ENCODE results near the gene SPAG7.
"Not testable (repeated sequence)": the region's sequence is repeated elsewhere in the genome, so short reads cannot be mapped to it uniquely, and the experiment has no call there.

The SPAG7 gene

GRCh38 chr17:4938069-4938491, 29.5 kb downstream of the SPAG7 start:
- DNase-seq (ENCODE audit: low read depth): no peak

DNA sequence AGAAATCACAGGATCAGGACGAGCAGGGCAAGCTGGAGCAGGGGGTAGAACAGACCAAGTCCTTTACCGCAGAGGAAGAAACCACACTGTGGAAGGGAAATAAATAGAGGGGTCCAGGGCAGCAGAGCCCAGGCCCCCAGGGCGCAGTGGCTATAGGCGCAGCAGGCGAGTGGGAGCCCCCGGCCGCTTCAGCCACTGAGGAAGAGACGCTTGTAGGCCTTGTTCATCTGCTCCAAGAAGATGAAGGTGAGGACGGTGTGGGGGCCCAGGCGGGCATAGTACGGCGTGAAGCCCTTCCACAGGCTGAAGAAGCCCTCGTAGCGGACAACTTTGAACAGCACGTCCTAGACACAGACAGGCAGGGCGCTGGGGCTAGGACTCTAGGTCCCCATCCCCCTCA, 30.1 kb downstream of the SPAG7 start:
- DNase-seq (ENCODE audit: low read depth): no peak

DNA sequence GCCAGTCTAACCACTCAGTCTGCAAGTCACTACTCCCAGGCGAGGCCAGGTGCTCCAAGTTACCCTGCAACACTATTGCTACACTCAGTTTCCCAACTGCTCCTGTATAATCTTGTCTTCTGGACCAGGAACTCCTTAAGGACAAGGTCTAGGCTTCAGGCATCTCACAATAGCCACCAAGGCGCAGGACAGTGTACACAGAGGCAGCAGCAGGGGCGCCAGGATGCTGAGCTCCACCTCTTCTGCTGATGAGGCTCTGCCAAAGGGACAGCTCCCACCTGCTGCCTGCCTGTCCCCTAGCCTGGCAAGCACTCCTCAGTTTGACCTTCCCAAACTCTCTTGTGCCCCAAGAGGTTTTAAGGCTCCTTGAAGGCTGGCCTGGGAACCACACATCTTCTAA, 31.2 kb downstream of the SPAG7 start:
- no peak for DNase-seq (ENCODE audit: low read depth)

GRCh38 chr17:4935650-4936049, 32.0 kb downstream of the SPAG7 start:
- DNase-seq (ENCODE audit: low read depth): no peak

DNA sequence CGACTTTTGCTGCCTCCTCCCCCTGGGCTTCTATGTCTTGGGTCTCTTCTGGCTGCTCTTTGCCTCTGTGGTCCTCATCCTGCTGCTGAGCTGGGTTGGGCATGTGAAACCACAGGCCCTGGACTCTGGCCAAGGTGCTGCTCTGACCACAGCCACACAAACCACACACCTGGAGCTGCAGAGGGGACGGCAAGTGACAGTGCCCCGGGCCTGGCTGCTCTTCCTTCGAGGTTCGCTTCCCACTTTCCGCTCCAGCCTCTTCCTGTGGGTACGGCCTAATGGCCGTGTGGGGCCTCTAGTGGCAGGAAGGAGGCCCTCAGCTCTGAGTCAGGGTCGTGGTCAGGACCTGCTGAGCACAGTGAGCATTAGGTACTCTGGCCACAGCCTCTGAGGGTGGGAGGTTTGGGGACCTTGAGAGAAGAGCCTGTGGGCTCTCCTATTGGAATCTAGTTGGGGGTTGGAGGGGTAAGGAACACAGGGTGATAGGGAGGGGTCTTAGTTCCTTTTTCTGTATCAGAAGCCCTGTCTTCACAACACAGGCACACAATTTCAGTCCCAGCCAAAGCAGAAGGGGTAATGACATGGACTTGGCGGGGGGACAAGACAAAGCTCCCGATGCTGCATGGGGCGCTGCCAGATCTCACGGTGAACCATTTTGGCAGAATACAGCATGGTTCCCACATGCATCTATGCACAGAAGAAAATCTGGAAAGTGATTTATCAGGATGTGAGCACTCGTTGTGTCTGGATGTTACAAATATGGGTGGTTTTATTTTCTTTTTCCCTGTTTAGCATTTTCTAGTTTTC, 33.2 kb downstream of the SPAG7 start:
- DNase-seq (ENCODE audit: low read depth): no peak

- no peak for DNase-seq (ENCODE audit: low read depth)
Measured at GRCh38 chr17:4933646-4934045, 34.0 kb downstream of the SPAG7 start.

DNA sequence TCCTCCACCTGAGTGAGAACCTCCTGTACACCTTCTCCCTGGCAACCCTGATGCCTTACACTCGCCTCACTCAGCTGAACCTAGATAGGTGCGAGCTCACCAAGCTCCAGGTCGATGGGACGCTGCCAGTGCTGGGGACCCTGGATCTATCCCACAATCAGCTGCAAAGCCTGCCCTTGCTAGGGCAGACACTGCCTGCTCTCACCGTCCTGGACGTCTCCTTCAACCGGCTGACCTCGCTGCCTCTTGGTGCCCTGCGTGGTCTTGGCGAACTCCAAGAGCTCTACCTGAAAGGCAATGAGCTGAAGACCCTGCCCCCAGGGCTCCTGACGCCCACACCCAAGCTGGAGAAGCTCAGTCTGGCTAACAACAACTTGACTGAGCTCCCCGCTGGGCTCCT, 34.9 kb downstream of the SPAG7 start:
- DNase-seq (ENCODE audit: low read depth): no peak

GRCh38 chr17:4931963-4932362, 35.7 kb downstream of the SPAG7 start, which contains the start of gene GP1BA:
Gene GP1BA (plus strand): TSS chr17:4932277. CDS start chr17:4932605, 328 bp downstream.
- DNase-seq (ENCODE audit: low read depth): no peak

- DNase-seq (ENCODE audit: low read depth): no peak
Measured at GRCh38 chr17:4928881-4929280, 38.7 kb downstream of the SPAG7 start.

DNA sequence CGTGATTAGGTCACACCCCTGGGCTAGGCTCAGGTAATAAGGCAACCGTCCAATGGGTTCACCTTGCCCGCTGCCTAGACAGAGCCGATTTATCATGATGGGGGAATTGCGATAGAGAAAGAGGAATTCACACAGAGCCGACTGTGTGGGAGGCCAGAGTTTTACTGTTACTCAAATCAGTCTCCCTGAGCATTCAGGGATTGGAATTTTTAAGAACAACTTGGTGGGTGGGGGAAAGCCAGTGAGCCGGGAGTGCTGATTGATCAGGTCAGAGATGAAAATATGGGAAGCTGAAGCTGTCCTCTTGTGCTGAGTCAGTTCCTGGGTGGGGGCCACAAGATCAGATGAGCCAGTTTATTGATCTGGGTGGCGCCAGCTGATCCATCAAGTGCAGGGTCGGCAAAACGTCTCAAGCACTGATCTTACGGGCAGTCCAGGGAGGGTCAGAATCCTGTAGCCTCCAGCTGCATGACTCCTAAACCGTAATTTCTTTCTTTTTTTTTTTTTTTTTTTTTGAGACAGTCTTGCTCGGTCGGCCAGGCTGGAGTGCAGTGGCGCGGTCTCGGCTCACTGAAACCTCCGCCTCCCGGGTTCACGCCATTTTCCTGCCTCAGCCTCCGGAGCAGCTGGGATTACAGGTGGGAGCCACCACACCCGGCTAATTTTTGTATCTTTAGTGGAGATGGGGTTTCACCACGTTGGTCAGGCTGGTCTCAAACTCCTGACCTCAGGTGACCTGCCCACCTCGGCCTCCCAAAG, 40.9 kb downstream of the SPAG7 start:
- not testable (repeated sequence) for DNase-seq (ENCODE audit: low read depth)

GRCh38 chr17:4921320-4921719, 46.3 kb downstream of the SPAG7 start:
- no peak for DNase-seq (ENCODE audit: low read depth)

DNA sequence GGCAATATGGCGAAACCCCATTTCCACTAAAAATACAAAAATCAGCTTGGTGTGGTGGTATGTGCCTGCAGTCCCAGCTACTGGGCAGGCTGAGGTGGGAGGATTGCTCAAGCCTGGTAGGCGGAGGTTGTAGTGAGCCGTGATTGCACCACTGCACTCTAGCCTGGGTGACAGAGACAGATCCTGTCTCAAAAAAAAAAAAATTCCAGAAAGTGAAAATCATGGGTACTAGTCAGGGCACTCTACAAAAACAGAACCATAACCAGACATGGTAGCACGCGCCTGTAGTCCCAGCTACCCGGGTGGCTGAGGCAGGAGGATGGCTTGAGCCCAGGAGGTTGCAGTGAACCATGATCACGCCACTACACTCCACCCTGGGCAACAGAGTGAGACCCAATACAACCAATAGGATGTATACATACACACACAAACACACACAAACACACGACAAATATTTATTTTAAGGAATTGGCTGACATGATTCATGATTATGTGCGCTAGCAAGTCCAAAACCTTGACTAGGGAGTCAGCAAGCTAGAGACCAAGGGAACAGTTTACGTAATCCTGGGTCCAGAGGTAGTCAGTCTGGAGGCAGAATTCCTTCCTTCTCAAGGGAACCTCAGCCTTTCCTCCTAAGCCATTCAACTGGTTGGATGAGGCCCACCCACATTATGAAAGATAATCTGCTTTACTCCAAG, 47.1 kb downstream of the SPAG7 start:
- DNase-seq (ENCODE audit: low read depth): no peak

DNA sequence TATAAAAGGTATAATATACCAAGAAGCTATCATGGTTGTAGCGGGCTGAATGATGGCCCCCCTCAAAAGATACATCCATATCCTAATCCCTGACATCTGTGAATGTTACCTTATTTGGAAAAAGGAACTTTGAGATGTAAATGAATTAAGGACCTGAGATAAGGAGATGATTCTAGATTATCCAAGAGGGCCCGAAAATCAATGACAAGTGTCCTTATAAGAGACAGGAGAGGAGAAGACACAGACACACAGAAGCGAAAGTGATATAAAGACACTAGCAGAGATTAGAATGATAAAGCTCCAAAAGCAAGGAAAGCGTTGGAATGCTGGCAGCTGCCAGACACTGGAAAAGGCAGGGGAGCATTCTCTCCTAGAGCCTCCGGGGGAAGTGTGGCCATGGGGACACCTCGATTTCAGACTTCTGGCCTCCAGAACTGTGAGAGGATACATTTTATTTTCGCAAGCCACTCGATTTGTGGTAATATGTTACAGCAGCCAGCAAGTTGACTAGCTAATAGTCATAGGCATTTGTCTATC, 48.0 kb downstream of the SPAG7 start:
- no peak for DNase-seq (ENCODE audit: low read depth)

- DNase-seq (ENCODE audit: low read depth): not testable (repeated sequence)
Measured at GRCh38 chr17:4914551-4914950, 53.1 kb downstream of the SPAG7 start.

GRCh38 chr17:4913994-4914393, 53.6 kb downstream of the SPAG7 start:
- DNase-seq (ENCODE audit: low read depth): no peak
